ENCODE measurements around the gene SZT2. TPM values are rescaled to one million over a fixed set of nuclear protein-coding genes. Genes with fewer than 3 reads are reported as not detected.

The SZT2 gene
- total RNA-seq, 2 donors from 2014 or later: 30.3 to 76.9 TPM

DNA sequence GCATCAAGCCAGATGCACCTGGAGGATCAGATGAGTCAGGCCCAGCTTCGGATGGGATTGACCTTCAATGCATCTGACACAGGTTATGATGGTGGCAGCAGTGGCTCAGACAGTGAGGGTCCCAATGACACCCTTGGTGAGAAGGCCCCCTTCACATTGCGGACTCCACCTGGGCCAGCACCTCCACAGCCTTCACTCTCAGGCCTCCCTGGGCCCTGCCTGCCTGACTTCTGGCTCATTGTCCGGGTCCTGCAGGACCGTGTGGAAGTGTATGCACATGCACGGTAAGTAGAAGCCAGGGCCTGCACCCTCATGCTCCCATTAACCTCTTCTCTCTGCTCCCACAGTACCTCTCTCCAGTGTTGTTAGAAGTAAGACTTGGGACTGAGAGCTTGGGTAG lies 43.2 kb downstream of the SZT2 start:
- intact Hi-C loops (cut with DNase I): no loop called here
- H3K4me1 ChIP-seq (replicated peaks): no peaks in the 10 kb centered on the region
- 81% methylated on average over 5 of the region's 5 CpGs for WGBS

DNA sequence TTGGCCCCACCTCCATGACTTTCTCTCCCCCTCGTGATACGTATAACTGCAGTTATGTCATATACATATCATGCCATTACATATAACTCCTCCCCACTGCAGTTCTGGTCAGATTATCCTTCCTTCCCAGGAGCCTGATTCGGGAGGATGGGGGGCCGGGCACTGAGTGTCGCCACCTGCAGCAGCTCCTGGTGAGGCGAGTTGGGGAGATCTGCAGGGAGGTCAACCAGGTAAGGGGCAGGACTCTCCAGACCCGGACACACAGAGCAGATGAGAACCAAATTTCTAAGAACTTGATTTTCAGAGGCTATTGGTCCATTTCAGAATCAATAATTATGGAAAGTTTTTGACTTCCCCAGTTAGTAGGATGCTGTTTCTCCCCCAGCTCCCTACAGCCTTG lies 44.6 kb downstream of the SZT2 start:
- peaks cover 18 to 44% of the 10 kb centered on the region in 2 donors for H3K36me3 ChIP-seq
- no peak for TF ChIP-seq POLR2A (IDR thresholded peaks at IDR 0.05)
- TF ChIP-seq, protein P1, sequence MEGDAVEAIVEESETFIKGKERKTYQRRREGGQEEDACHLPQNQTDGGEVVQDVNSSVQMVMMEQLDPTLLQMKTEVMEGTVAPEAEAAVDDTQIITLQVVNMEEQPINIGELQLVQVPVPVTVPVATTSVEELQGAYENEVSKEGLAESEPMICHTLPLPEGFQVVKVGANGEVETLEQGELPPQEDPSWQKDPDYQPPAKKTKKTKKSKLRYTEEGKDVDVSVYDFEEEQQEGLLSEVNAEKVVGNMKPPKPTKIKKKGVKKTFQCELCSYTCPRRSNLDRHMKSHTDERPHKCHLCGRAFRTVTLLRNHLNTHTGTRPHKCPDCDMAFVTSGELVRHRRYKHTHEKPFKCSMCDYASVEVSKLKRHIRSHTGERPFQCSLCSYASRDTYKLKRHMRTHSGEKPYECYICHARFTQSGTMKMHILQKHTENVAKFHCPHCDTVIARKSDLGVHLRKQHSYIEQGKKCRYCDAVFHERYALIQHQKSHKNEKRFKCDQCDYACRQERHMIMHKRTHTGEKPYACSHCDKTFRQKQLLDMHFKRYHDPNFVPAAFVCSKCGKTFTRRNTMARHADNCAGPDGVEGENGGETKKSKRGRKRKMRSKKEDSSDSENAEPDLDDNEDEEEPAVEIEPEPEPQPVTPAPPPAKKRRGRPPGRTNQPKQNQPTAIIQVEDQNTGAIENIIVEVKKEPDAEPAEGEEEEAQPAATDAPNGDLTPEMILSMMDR (IDR thresholded peaks at IDR 0.05): no peak
- no peak for TF ChIP-seq POLR2AphosphoS5 (IDR thresholded peaks at IDR 0.05)
- no peaks in the 10 kb centered on the region for H3K27me3 ChIP-seq (replicated peaks; ENCODE audit: insufficient read depth)
- H3K4me3 ChIP-seq: no peak overlapping the region
- DNase-seq (ENCODE audit: low spot score): no peak
- no peaks in the 10 kb centered on the region for H3K9me3 ChIP-seq
- H3K4me1 ChIP-seq (replicated peaks): no peaks in the 10 kb centered on the region
- 92% methylated on average over 7 of the region's 7 CpGs for WGBS
- H3K27ac ChIP-seq: no peak overlapping the region
- intact Hi-C loops (cut with DNase I): no loop called here

More for the DNA sequence above, 43.2 kb downstream of the SZT2 start:
- Histone ChIP-seq H3K36me3 (peaks cover 24 to 54% of the 10 kb centered on the region in 2 donors), H3K9me3 (no peaks in the 10 kb centered on the region), H3K4me3 (no peak overlapping the region), H3K27ac (no peak overlapping the region), H3K27me3 (replicated peaks; ENCODE audit: insufficient read depth) (no peaks in the 10 kb centered on the region)
- TF ChIP-seq, protein P1 (IDR thresholded peaks at IDR 0.05): no peak
- TF ChIP-seq POLR2AphosphoS5 (IDR thresholded peaks at IDR 0.05) (no peak), POLR2A (IDR thresholded peaks at IDR 0.05) (no peak)
- no peak for DNase-seq (ENCODE audit: low spot score)

DNA sequence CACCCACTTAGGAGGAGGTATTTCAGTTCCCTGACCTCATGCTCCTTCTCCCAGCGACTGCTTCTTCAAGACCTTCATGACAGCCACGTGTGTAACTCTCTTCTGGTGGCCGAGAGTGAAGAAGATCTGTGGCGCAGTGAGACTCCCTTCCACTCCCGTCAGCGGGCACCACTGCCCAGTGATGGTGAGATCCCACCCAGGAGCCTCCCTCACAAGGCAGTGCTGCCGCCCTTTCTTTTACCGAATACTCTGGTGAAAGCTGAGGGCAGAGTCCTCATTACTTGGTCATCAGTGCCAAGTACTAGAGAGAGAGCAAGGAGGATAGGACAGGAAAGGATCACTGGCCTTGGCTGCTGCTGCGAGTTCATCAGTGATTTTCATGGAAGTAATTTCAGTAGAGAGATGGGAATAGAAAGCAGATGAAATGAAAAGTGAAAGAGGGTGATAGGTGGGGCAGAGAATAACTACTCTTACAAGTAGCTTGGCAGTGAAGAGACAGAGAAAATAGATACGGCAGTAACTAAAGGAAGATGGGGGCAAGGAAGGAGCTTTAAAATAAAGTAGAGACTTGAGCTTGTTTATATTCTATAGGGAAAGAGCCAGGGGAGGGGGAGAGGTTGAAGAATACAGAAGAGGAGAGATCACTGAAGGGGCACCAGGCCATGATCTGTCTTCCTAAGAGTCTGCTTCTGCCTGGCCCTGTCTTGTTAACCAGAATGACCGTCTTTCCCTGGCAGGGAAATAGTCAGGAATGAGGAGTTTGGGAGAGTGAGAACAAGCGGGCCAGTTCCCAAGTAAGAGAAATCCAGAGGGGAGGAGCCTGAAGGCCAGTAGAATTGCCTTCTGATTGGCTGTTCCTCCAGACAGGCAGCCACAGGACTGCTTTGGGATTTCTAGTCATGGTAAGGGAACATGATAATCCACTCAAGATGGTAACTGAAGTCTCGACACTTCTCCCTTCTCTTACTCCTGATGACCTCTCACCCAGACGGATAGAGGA lies 45.7 kb downstream of the SZT2 start:
- no peaks in the 10 kb centered on the region for H3K4me1 ChIP-seq (replicated peaks)
- no peaks in the 10 kb centered on the region for H3K27me3 ChIP-seq (replicated peaks; ENCODE audit: insufficient read depth)
- H3K9me3 ChIP-seq: no peaks in the 10 kb centered on the region
- intact Hi-C loops (cut with DNase I): no loop called here
- WGBS: 67% methylated on average over 14 of the region's 14 CpGs
- DNase-seq (ENCODE audit: low spot score): no peak
- no peak overlapping the region for H3K4me3 ChIP-seq
- H3K27ac ChIP-seq: no peak overlapping the region
- TF ChIP-seq, protein P1 (IDR thresholded peaks at IDR 0.05): no peak
- no peak for TF ChIP-seq POLR2A (IDR thresholded peaks at IDR 0.05)
- TF ChIP-seq POLR2AphosphoS5 (IDR thresholded peaks at IDR 0.05): no peak
- peaks cover 18 to 32% of the 10 kb centered on the region in 2 donors for H3K36me3 ChIP-seq

DNA sequence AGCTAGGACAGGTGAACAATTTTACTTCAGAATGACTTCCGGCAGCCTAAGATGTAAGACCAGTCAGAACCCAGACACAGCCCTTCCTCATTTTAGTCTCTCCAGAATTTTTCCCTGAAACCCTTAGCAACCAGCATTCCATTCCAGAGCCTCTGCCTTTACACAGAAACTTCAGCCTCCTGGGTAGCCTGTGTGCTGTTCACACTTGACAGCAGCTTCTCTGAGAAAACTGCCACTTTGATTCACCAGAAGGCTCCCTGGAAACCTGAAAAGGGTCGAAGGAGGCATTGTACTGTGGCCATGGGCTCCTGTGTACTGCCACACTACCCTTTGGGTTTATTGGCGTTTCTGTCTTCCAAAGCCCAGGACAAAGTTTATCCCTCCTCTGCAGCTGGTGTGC lies 46.7 kb downstream of the SZT2 start:
- DNase-seq (ENCODE audit: low spot score): no peak
- no peaks in the 10 kb centered on the region for H3K4me1 ChIP-seq (replicated peaks)
- no peak for TF ChIP-seq POLR2A (IDR thresholded peaks at IDR 0.05)
- TF ChIP-seq, protein P1 (IDR thresholded peaks at IDR 0.05): no peak
- TF ChIP-seq POLR2AphosphoS5 (IDR thresholded peaks at IDR 0.05): no peak
- WGBS: 85% methylated on average over 3 of the region's 3 CpGs
- H3K27me3 ChIP-seq (replicated peaks; ENCODE audit: insufficient read depth): no peaks in the 10 kb centered on the region
- intact Hi-C loops (cut with DNase I): no loop called here
- H3K36me3 ChIP-seq: peaks cover 16 to 23% of the 10 kb centered on the region in 2 donors
- H3K27ac ChIP-seq: no peak overlapping the region
- no peak overlapping the region for H3K4me3 ChIP-seq
- H3K9me3 ChIP-seq: no peaks in the 10 kb centered on the region
